ENCODE measurements around the gene SLC9A7.

Gene SLC9A7

GRCh38 chrX:46575586-46575985 is 183.3 kb downstream of the SLC9A7 start:
- H3K27ac ChIP-seq, result peak overlapping the region; percentile 0 to 35
- intact Hi-C loops (cut with DNase I; ENCODE audit: low total_unique reads), result no loop called here
- H3K36me3 ChIP-seq, result no peaks in the 10 kb centered on the region
- TF ChIP-seq CTCF (IDR thresholded peaks at IDR 0.05), result no peak
- no peak for DNase-seq
- H3K27me3 ChIP-seq, result no peaks in the 10 kb centered on the region
- no peaks in the 10 kb centered on the region for H3K9me3 ChIP-seq
- peaks cover 0 to 23% (median 0%) of the 10 kb centered on the region in 4 donors for H3K4me1 ChIP-seq
- H3K4me3 ChIP-seq, result peak overlapping the region; percentile 60 to 73

GRCh38 chrX:46574774-46575381 is 184.0 kb downstream of the SLC9A7 start:
- DNase-seq, result no peak
- intact Hi-C loops (cut with DNase I; ENCODE audit: low total_unique reads), result no loop called here
- no peaks in the 10 kb centered on the region for H3K27me3 ChIP-seq
- H3K27ac ChIP-seq, result peak overlapping the region; percentile 35 to 64
- no peaks in the 10 kb centered on the region for H3K36me3 ChIP-seq
- no peak for TF ChIP-seq CTCF (IDR thresholded peaks at IDR 0.05)
- peak overlapping the region; percentile 60 to 73 for H3K4me3 ChIP-seq
- no peaks in the 10 kb centered on the region for H3K9me3 ChIP-seq
- peaks cover 0 to 23% (median 0%) of the 10 kb centered on the region in 4 donors for H3K4me1 ChIP-seq

GRCh38 chrX:46573892-46574773 is 184.8 kb downstream of the SLC9A7 start:
- Histone ChIP-seq H3K27me3 (no peaks in the 10 kb centered on the region), H3K9me3 (no peaks in the 10 kb centered on the region), H3K4me3 (peak overlapping the region; percentile 60 to 73), H3K36me3 (no peaks in the 10 kb centered on the region), H3K27ac (peak overlapping the region; percentile 64 to 70), H3K4me1 (peaks cover 0 to 23% (median 0%) of the 10 kb centered on the region in 4 donors)
- no peak for TF ChIP-seq CTCF (IDR thresholded peaks at IDR 0.05)
- peak; percentile 31 to 67 for DNase-seq
- intact Hi-C loops (cut with DNase I; ENCODE audit: low total_unique reads), result no loop called here

- Histone ChIP-seq H3K9me3 (no peaks in the 10 kb centered on the region), H3K27ac (peak within 1 kb of the TSS; percentile 64 to 70), H3K4me3 (peak within 1 kb of the TSS; percentile 60 to 73), H3K4me1 (peaks cover 0 to 23% (median 0%) of the 10 kb centered on the region in 4 donors), H3K36me3 (no peaks in the 10 kb centered on the region), H3K27me3 (no peaks in the 10 kb centered on the region)
- intact Hi-C loops (cut with DNase I; ENCODE audit: low total_unique reads), result no loop called here
- DNase-seq, result peak; percentile 60 to 76
- peak; percentile 8 to 20 for TF ChIP-seq CTCF (IDR thresholded peaks at IDR 0.05)
These were observed 185.5 kb downstream of the SLC9A7 start, which contains the start of gene CHST7 for GRCh38 chrX:46573331-46573891. CHST7 (plus strand) TSS chrX:46573765; CDS start chrX:46573932, 167 bp downstream.

- no peak for DNase-seq
- Histone ChIP-seq H3K27me3 (no peaks in the 10 kb centered on the region), H3K9me3 (no peaks in the 10 kb centered on the region), H3K4me3 (no peak overlapping the region), H3K36me3 (no peaks in the 10 kb centered on the region), H3K27ac (peak overlapping the region in 1 of 2 donors; percentile 70), H3K4me1 (peaks cover 0 to 21% (median 0%) of the 10 kb centered on the region in 4 donors)
- TF ChIP-seq CTCF (IDR thresholded peaks at IDR 0.05), result no peak
- intact Hi-C loops (cut with DNase I; ENCODE audit: low total_unique reads), result no loop called here
These were observed 186.5 kb downstream of the SLC9A7 start for GRCh38 chrX:46572340-46572936.
